Fibroblast of lung (primary cell): Measurements from ENCODE around the gene AKIP1. TPM values are rescaled to one million over a fixed set of nuclear protein-coding genes. Genes with fewer than 3 reads are reported as not detected.
"Not testable (repeated sequence)": the region's sequence is repeated elsewhere in the genome, so short reads cannot be mapped to it uniquely, and the experiment has no call there.

ENCODE experiments used
- DNase-seq, 2 donors: peaks; one replicate each; pipeline versions ENCODE4 v3.0.0 to v3.0.0-alpha.2; 2010; ENCODE audit warnings: low read depth in 2 of 2
- H2AFZ ChIP-seq: 2 replicates; pipeline ENCODE4 v1.5.1; 2012; ENCODE audit warnings: low read length, control low read depth, inconsistent platforms
- H3K27ac ChIP-seq: 2 replicates; pipeline ENCODE4 v1.5.1; 2011; ENCODE audit warnings: low read length, control low read depth; ENCODE audit not compliant: insufficient read depth
- H3K27me3 ChIP-seq: 2 replicates; pipeline ENCODE4 v1.5.1; 2011; ENCODE audit warnings: mild to moderate bottlenecking, low read length; ENCODE audit not compliant: control insufficient read depth, insufficient read depth
- H3K36me3 ChIP-seq: 2 replicates; pipeline ENCODE4 v1.5.1; 2011; ENCODE audit warnings: low read length; ENCODE audit not compliant: control insufficient read depth, insufficient read depth
- H3K4me1 ChIP-seq: 2 replicates; pipeline ENCODE4 v1.5.1; 2011; ENCODE audit warnings: low read length; ENCODE audit not compliant: control insufficient read depth, insufficient read depth; ENCODE audit errors: extremely low read depth
- H3K4me2 ChIP-seq: 2 replicates; pipeline ENCODE4 v1.5.1; 2011; ENCODE audit warnings: low read length, control low read depth; ENCODE audit not compliant: insufficient read depth; ENCODE audit errors: extremely low read depth
- H3K4me3 ChIP-seq, 4 experiments: fragments of 200-600 bp in 1 of 4; sonication (generic) in 1 of 4; replicated peaks in 1 of 4; 2 replicates each; pipeline ENCODE4 v1.5.1; 2011 to 2016; ENCODE audit warnings: low read length in 4 of 4, low read depth in 3 of 4, mild to moderate bottlenecking in 3 of 4, control low read depth in 2 of 4, inconsistent platforms in 1 of 4, mixed read lengths in 1 of 4; ENCODE audit not compliant: insufficient read depth in 1 of 4; ENCODE audit errors: control extremely low read depth in 1 of 4
- H3K79me2 ChIP-seq: 2 replicates; pipeline ENCODE4 v1.5.1; 2012; ENCODE audit warnings: mild to moderate bottlenecking, low read length, inconsistent platforms; ENCODE audit not compliant: control insufficient read depth, insufficient read depth
- H3K9ac ChIP-seq: 2 replicates; pipeline ENCODE4 v1.5.1; 2011; ENCODE audit warnings: mild to moderate bottlenecking, low read length, control low read depth; ENCODE audit not compliant: insufficient read depth
- H3K9me3 ChIP-seq: 2 replicates; pipeline ENCODE4 v1.5.1; 2012; ENCODE audit warnings: low read depth, low read length; ENCODE audit not compliant: control insufficient read depth, insufficient read depth
- H4K20me1 ChIP-seq: 2 replicates; pipeline ENCODE4 v1.5.1; 2011; ENCODE audit warnings: low read length; ENCODE audit not compliant: control insufficient read depth, insufficient read depth; ENCODE audit errors: extremely low read depth
- EZH2 ChIP-seq: IDR thresholded peaks from 2 replicates; pipeline ENCODE4 v1.5.1; 2012; ENCODE audit warnings: low read length, control low read depth, mild to moderate bottlenecking; ENCODE audit errors: missing control alignments
- polyA plus RNA-seq, 2 donors: library from polyadenylated mRNA; depleted of rRNA in 1 of 2; stranded (reverse) in 1 of 2; unstranded in 1 of 2; fragments of >200 nt; gene quantifications; 2 replicates each; pipeline ENCODE4 v1.2.1, GENCODE V29; 2011 to 2012; ENCODE audit warnings: missing spikeins in 1 of 2
- total RNA-seq: library from RNA; depleted of rRNA; stranded (reverse); fragments of >200 nt; gene quantifications from 2 replicates; pipeline ENCODE4 v1.2.1, GENCODE V29; 2014
- TF ChIP-seq, protein P1 (sequence below), 2 donors: IDR thresholded peaks in 1 of 2; conservative IDR thresholded peaks in 1 of 2; 1 replicate in 1 of 2; 2 replicates in 1 of 2; pipeline ENCODE4 v1.5.1; 2011 to 2012; ENCODE audit warnings: low read length in 2 of 2, control low read depth in 1 of 2, inconsistent platforms in 1 of 2, low read depth in 1 of 2, mild to moderate bottlenecking in 1 of 2

The AKIP1 gene
- total and polyA plus RNA-seq, 2 donors (not counting 1 experiment from before 2014, with no cell fraction given): 50.8 to 63.7 TPM

DNA sequence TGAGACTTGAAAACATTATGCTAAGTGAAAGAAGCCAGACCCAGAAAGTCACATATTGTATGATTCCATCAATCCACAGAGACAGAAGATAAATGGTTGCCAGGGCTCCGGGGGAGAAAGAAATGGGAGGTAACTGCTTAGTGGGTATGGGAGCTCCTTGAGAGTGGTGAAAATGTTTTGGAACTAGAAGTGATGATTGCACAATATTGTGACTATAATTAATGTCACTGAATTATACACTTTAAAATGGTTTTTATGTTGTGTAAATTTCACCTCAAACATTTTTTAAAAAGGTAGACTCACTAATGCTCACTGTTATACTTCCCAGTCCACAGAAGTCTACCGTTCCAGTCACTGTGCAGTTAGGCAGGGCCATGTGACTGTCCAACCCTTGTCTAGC lies 32.2 kb upstream of the AKIP1 start:
- Histone ChIP-seq H3K27me3 (no peaks in the 10 kb centered on the region), H2AFZ (no peak overlapping the region), H3K79me2 (no peaks in the 10 kb centered on the region), H4K20me1 (no peaks in the 10 kb centered on the region), H3K36me3 (no peaks in the 10 kb centered on the region), H3K27ac (no peak overlapping the region), H3K9ac (no peak overlapping the region), H3K4me2 (no peak overlapping the region), H3K4me3 (no peak overlapping the region), H3K4me1 (peaks cover 2% of the 10 kb centered on the region), H3K9me3 (no peaks in the 10 kb centered on the region)
- DNase-seq: no peak
- no peak for TF ChIP-seq EZH2
- TF ChIP-seq, protein P1, sequence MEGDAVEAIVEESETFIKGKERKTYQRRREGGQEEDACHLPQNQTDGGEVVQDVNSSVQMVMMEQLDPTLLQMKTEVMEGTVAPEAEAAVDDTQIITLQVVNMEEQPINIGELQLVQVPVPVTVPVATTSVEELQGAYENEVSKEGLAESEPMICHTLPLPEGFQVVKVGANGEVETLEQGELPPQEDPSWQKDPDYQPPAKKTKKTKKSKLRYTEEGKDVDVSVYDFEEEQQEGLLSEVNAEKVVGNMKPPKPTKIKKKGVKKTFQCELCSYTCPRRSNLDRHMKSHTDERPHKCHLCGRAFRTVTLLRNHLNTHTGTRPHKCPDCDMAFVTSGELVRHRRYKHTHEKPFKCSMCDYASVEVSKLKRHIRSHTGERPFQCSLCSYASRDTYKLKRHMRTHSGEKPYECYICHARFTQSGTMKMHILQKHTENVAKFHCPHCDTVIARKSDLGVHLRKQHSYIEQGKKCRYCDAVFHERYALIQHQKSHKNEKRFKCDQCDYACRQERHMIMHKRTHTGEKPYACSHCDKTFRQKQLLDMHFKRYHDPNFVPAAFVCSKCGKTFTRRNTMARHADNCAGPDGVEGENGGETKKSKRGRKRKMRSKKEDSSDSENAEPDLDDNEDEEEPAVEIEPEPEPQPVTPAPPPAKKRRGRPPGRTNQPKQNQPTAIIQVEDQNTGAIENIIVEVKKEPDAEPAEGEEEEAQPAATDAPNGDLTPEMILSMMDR (conservative IDR thresholded peaks at IDR 0.05 in 1 of 2, IDR thresholded peaks at IDR 0.05 in 1 of 2; ENCODE audit: low read depth in 1 of 2, low read length in 2 of 2): no peak

DNA sequence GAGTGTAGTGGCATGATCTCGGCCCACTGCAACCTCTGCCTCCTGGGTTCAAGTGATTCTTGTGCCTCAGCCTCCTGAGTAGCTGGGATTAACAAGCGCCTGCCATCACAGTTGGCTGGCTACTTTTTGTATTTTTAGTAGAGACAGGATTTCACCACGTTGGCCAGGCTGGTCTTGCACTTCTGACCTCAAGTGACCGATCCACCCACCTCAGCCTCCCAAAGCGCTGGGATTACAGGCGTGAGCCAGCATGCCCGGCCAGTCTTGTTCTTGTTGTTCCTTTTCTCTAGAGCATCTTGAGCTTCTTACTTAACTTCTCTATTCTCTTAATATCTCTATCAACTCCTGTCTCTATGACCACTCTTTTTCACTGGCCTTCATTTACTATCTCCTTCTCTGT lies 29.4 kb upstream of the AKIP1 start:
- DNase-seq, H4K20me1 ChIP-seq, H3K4me2 ChIP-seq, H3K79me2 ChIP-seq, H3K36me3 ChIP-seq, H3K27me3 ChIP-seq, H3K27ac ChIP-seq, H3K9ac ChIP-seq, H3K4me1 ChIP-seq, H2AFZ ChIP-seq, H3K4me3 ChIP-seq, H3K9me3 ChIP-seq: not testable (repeated sequence)

DNA sequence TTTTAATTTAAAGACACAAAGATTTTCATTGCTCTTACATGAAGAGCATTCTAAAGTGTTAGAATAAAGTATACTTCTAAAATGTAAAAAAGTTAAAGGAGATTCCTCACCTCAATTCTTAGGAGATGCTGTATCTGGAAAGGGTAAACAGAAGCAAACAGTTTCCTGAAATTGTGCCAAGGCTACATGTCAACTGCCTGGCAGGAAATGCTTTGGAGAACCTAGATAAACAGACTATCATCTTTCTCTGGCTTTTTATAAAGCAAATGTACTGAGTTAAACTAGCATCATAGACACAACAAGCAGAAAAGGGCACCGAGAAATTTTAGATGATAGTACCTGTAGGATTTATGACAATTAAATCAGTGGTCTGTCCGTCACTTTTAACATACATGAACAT lies 24.7 kb upstream of the AKIP1 start:
- Histone ChIP-seq H3K27ac (no peak overlapping the region), H4K20me1 (no peaks in the 10 kb centered on the region), H3K79me2 (no peaks in the 10 kb centered on the region), H3K36me3 (no peaks in the 10 kb centered on the region), H3K4me2 (no peak overlapping the region), H3K4me3 (no peak overlapping the region), H3K9me3 (no peaks in the 10 kb centered on the region), H3K9ac (no peak overlapping the region), H3K4me1 (no peaks in the 10 kb centered on the region), H3K27me3 (no peaks in the 10 kb centered on the region), H2AFZ (no peak overlapping the region)
- no peak for DNase-seq
- TF ChIP-seq, protein P1 (conservative IDR thresholded peaks at IDR 0.05 in 1 of 2, IDR thresholded peaks at IDR 0.05 in 1 of 2; ENCODE audit: low read depth in 1 of 2, low read length in 2 of 2): no peak
- no peak for TF ChIP-seq EZH2

DNA sequence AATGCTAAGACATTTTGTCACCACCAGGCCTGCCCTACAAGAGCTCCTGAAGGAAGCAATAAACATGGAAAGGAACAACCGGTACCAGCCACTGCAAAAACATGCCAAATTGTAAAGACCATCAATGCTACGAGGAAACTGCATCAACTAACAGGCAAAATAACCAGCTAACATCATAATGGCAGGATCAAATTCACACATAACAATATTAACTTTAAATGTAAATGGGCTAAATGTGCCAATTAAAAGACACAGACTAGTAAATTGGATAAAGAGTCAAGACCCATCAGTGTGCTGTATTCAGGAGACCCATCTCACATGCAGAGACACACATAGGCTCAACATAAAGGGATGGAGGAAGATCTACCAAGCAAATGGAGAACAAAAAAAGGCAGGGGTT lies 19.8 kb upstream of the AKIP1 start:
- not testable (repeated sequence) for H3K4me1 ChIP-seq, H2AFZ ChIP-seq, H4K20me1 ChIP-seq, H3K4me2 ChIP-seq, DNase-seq, H3K27ac ChIP-seq, H3K9ac ChIP-seq, H3K27me3 ChIP-seq, H3K4me3 ChIP-seq, H3K36me3 ChIP-seq, H3K79me2 ChIP-seq, H3K9me3 ChIP-seq
